HG03342 (cell line): ENCODE results near the gene SYNE2.

Experiments used
- ATAC-seq: cut with Tn5 transposase; IDR thresholded peaks from one replicate; pipeline ENCODE4 v1.9.1; 2021; ENCODE audit warnings: mild to moderate bottlenecking, moderate library complexity; ENCODE audit not compliant: unreplicated experiment

SYNE2 gene

DNA sequence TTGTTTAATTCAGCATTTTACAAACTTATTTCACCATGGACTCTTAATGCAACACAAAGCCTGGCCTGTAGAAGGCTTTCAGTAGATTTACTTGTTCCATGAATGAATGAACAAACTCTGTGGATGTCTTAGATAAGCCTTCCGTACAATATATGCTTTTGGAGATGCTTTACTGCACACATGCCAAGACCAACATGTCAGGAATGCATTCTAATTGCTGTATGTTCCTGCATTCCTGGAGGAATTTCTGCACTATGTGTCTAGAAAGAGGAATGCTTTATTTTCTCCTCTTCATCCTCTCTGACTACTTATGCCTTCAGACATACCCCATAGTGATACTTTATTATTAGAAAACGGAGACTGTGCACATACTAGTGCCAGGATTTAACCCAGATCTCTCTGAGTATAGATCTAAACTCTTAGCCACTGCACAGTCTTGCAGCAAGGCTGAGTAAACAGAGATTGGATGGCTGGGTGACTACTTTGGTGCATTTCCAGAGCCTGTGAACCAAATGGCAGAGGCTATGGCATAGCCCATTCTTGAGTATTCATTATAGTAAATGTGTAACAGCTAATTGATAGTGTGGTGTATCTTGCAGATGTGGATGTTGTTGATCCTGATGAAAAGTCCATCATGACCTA, 108.2 kb downstream of the SYNE2 start:
- ATAC-seq: no peak

DNA sequence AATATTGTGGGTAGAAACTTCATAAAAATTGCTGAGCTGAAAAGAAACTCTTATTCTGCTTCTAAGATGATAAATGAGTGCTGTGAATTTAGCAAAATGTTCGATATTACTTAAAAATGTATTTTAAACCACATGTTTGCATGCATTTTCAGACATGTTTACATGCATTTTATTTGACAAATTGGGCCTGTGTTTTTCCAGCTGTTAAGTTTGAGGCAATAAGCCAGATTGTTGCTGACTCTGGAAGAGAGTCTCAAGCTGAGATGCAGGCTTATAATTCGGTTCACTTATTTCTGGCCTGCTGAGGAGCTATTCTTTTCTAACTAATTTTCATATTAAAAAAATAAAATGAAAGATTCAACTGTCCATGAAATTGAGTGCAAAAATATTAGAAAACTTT, 110.1 kb downstream of the SYNE2 start:
- ATAC-seq: no peak

DNA sequence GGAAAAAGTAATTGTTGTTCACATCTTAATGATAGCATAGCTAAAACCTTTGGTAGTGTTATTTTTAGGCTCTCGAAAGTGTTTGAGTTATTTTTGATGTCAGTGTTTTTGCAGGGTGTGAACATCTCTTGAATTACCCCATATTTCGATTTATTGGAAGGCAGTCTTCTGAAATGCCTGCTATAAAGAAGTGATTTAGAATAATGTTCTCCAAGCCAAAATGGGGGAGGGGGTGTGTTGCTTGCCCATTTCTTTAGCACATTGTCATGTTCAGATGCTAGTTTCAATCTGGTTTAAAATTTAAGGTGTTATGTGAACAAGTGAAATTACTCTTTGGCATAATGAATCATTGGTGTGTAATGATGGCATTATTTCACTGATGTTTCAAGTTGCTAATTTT, 110.6 kb downstream of the SYNE2 start:
- no peak for ATAC-seq

GRCh38 chr14:63964113-63964512, 111.3 kb downstream of the SYNE2 start:
- ATAC-seq: no peak

GRCh38 chr14:63966407-63966806, 113.6 kb downstream of the SYNE2 start:
- no peak for ATAC-seq

GRCh38 chr14:63972323-63972932, 119.6 kb downstream of the SYNE2 start:
- ATAC-seq: no peak

DNA sequence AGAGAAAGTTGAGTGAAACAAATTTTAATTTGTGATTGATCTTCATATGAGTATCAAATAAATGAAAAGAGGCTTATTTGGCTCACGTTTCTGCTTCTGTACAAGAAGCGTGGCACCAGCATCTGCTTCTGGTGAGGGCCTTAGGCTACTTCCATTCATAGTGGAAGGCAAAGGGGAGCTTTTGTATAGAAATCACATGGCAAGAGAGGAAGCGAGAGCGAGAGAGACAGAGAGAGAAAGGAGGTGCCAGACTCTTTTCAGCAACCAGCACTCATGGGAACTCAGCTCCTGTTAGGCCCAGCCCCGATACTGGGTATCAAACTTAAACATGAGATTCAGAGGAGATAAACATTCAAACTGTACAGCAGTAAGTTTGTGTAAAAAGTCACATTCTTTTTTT, 121.4 kb downstream of the SYNE2 start:
- no peak for ATAC-seq

GRCh38 chr14:63981569-63981968, 128.8 kb downstream of the SYNE2 start:
- ATAC-seq: no peak

- no peak for ATAC-seq
Measured at GRCh38 chr14:63982156-63982555, 129.4 kb downstream of the SYNE2 start.

- no peak for ATAC-seq
Measured at GRCh38 chr14:63982629-63983028, 129.8 kb downstream of the SYNE2 start.

DNA sequence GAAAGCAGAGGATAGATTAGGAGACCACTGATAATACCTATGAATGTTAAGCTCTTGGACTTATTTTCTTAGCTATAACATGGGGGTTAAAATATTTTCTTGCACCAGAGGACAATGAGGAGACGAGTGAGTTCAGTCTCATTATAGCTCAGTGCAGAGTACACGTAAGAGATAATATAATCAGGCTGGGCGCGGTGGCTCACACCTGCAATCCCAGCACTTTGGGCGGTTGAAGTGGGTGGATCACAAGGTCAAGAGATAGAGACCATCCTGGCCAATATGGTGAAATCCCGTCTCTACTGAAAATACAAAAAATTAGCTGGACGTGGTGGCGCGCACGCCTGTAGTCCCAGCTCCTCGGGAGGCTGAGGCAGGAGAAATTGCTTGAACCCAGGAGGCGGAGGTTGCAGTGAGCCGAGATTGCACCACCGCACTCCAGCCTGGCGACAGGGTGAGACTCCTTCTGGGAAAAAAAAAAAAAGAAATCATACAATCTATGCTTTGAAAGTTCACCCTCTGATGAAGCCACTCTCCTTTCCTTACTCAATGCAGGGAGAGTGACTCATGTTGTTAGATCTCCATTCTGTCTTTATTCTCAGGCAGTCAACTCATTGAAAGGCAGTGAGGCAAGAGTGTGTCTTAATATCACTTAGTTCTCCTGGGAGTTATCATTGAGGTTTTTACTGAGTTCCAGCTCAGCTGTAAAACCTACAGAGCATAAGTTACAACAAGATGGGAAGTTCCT, 134.2 kb downstream of the SYNE2 start:
- no peak for ATAC-seq

GRCh38 chr14:63988579-63988978, 135.8 kb downstream of the SYNE2 start:
- ATAC-seq: no peak

GRCh38 chr14:63991833-63992232, 139.0 kb downstream of the SYNE2 start:
- ATAC-seq: no peak

GRCh38 chr14:63992858-63993257, 140.1 kb downstream of the SYNE2 start:
- no peak for ATAC-seq

DNA sequence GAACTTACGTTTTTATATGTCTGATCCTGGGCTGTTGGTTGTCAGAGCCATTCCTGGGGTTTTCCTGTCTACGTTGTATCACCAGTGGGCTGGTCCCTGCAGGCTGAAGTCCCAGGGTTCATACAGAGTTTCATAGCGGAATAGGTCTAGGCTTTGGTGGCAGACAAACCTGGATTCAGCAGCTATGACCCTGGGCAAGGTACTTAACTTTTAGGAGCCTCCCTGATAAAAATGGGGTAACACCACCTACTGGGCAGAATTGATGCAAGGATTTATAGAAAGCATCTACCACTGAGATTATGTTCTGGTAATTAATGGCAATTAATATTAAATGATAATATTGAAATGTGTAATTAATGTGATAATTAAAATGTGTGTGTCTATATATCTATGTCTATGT, 141.2 kb downstream of the SYNE2 start:
- ATAC-seq: no peak

DNA sequence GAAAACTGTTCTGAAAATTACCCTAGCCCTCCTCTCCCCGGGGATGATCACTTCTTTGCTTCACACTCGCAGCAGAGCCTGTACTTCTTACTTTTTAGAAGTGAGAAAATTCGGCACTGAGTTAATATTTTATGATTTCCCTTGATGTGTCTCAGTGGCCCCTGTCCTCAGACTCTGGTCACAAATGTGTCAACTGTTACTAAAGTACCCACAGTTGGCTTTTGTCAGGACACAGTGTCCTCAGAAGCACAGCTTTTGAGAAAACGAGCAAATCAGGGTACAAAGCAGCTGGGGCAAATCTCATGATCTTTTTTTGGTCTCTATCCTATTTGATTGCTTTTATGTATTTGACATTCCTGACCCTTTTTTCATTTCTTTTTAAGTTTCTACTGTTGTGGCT, 142.5 kb downstream of the SYNE2 start:
- ATAC-seq: no peak

DNA sequence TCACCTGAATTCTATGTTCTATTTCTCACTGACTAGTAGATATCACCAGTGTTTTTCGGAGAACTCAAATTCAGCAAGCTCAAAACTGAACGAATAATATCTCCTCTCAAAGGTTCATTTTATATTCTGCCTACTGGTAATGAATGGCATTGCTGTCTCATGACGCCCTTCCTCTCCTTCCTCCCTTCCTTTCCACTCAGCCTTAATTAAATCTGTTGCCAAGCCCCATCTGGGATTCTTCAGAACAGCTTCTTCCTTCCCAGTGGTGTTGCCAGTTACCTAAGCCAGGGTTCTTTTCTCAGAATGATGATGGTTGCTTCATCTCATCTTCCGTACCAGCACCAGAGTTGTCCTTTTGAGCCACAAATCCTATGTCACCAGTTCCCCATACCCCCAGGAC, 143.2 kb downstream of the SYNE2 start:
- no peak for ATAC-seq

- no peak for ATAC-seq
Measured at GRCh38 chr14:63996625-63997220, 143.9 kb downstream of the SYNE2 start.

DNA sequence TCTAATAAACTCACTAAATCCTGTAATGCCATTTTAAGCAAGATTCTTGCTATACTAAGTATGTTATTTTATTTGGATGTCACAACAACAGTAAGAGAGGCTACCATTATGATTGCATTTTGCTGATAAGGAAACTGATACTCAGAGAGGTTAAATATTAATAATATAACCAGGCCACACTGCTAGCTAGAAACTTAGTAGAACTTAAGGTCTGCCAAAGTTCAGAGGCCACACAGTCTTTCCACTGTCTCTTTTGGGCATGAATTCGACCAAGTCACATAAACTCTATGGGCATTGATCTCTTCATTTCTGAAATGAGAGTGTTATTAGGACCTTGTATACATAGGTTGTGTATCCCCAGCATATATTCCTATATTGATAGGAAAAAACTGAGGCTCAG, 147.9 kb downstream of the SYNE2 start:
- ATAC-seq: no peak

GRCh38 chr14:64005822-64006221, 153.0 kb downstream of the SYNE2 start:
- ATAC-seq: no peak

GRCh38 chr14:64008016-64008415, 155.2 kb downstream of the SYNE2 start:
- no peak for ATAC-seq

GRCh38 chr14:64012003-64012402, 159.2 kb downstream of the SYNE2 start:
- no peak for ATAC-seq
